ENCODE results near the gene MMAB.

MMAB gene

GRCh38 chr12:109597795-109598427 is 24.6 kb upstream of the MMAB start:
- DNase-seq (ENCODE audit: low read depth) = peak; percentile 85
- peak overlapping the region; percentile 4 for H3K4me3 ChIP-seq (ENCODE audit: low read depth, low read length)
- TF ChIP-seq CTCF (conservative IDR thresholded peaks at IDR 0.05; ENCODE audit: low read depth, low read length) = peak; percentile 94

GRCh38 chr12:109597414-109597794 is 24.1 kb upstream of the MMAB start:
- H3K4me3 ChIP-seq (ENCODE audit: low read depth, low read length) = peak overlapping the region; percentile 4
- TF ChIP-seq CTCF (conservative IDR thresholded peaks at IDR 0.05; ENCODE audit: low read depth, low read length) = no peak
- no peak for DNase-seq (ENCODE audit: low read depth)

DNA sequence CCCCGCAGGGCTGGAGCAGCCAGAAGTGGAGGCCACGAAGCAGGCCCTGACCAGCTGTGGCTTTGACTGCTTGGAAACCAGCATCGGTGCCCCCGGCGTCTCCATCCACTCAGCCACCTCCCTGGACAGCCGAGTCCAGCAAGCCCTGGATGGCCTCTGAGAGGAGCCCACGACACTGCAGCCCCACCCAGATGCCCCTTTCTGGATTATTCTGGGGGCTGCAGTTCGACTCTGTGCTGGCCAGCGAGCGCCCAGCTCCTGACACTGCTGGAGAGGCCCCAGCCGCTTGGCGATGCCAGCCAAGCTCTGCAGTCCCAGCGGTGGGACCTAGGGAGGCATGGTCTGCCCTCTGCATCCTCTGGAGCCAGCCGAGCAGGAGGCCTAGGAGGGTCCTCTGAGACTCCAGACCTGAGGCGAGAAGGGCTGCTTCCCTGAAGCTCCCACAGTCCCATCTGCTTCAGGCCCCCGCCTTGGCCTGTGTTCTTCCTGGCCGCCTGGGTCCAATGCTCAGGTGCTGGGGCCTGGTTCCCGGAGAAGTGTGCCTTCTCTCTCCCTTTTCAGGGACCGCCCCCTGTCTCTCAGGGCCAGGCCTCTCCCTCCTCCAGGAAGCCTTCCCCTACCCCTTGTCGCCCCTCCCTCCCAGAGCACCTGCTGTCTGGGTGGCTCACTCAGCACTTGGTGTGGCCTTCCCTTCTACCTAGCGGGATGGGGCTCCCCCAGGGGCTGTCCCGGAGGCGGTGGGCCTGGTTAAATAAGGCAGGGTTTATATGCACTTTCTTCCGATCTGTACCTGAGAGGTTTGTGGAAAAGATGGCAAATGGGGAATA is 23.3 kb upstream of the MMAB start:
- no peak for DNase-seq (ENCODE audit: low read depth)
- H3K4me3 ChIP-seq (ENCODE audit: low read depth, low read length) = no peak overlapping the region
- TF ChIP-seq CTCF (conservative IDR thresholded peaks at IDR 0.05; ENCODE audit: low read depth, low read length) = no peak

- no peak for DNase-seq (ENCODE audit: low read depth)
- no peak for TF ChIP-seq CTCF (conservative IDR thresholded peaks at IDR 0.05; ENCODE audit: low read depth, low read length)
- H3K4me3 ChIP-seq (ENCODE audit: low read depth, low read length) = no peak overlapping the region
These were observed 22.1 kb upstream of the MMAB start for GRCh38 chr12:109595321-109595902.

GRCh38 chr12:109594556-109595317 is 21.4 kb upstream of the MMAB start:
- TF ChIP-seq CTCF (conservative IDR thresholded peaks at IDR 0.05; ENCODE audit: low read depth, low read length) = no peak
- DNase-seq (ENCODE audit: low read depth) = no peak
- no peak overlapping the region for H3K4me3 ChIP-seq (ENCODE audit: low read depth, low read length)

GRCh38 chr12:109592905-109593272 is 19.6 kb upstream of the MMAB start:
- no peak overlapping the region for H3K4me3 ChIP-seq (ENCODE audit: low read depth, low read length)
- no peak for TF ChIP-seq CTCF (conservative IDR thresholded peaks at IDR 0.05; ENCODE audit: low read depth, low read length)
- DNase-seq (ENCODE audit: low read depth) = no peak

Data from choroid plexus epithelial cell (primary cell).